ENCODE measurements around the gene PRAME. TPM values are rescaled to one million over a fixed set of nuclear protein-coding genes. Genes with fewer than 3 reads are reported as not detected.

Gene PRAME
- total and polyA plus RNA-seq, 10 of the 15 experiments (the other 5 are each of a cell fraction or from before 2014, with no cell fraction given), result 0.40 to 2.5 (median 0.65) TPM

- no TSS peak for BruUV-seq (replicated peaks)
- no peak for TF ChIP-seq MEF2B (IDR thresholded peaks at IDR 0.05; ENCODE audit: partially characterized antibody, poor library complexity, severe bottlenecking)
- Histone ChIP-seq H3K27ac (ENCODE audit: control insufficient read depth, insufficient read depth) (no peak overlapping the region), H3K27me3 (replicated peaks in 1 of 2; ENCODE audit: control insufficient read depth in 2 of 2, insufficient read depth in 2 of 2, low read length in 1 of 2) (no peaks in the 10 kb centered on the region), H3K79me2 (ENCODE audit: control insufficient read depth, insufficient read depth, low read length) (no peaks in the 10 kb centered on the region), H3K9me3 (replicated peaks; ENCODE audit: control insufficient read depth, insufficient read depth, low read length) (no peaks in the 10 kb centered on the region), H3K36me3 (ENCODE audit: control insufficient read depth in 2 of 2, insufficient read depth in 2 of 2, low read length in 1 of 2) (no peaks in the 10 kb centered on the region), H2AFZ (ENCODE audit: control insufficient read depth, low read depth, low read length) (no peak overlapping the region), H3K9ac (ENCODE audit: control insufficient read depth, insufficient read depth, low read length) (no peak overlapping the region), H3K4me1 (ENCODE audit: control insufficient read depth, insufficient read depth, low read length) (no peaks in the 10 kb centered on the region), H3K4me2 (ENCODE audit: control insufficient read depth, insufficient read depth) (no peak overlapping the region), H3K4me3 (no peak overlapping the region), H4K20me1 (ENCODE audit: control insufficient read depth, insufficient read depth) (no peaks in the 10 kb centered on the region)
- no peak for DNase-seq (ENCODE audit: low read depth, low spot score)
- ChIA-PET SMC1A (ENCODE audit: uncharacterized antibody, unreplicated experiment) (interaction anchor here (3.9 kb wide), 1 partner anchor 122 kb away, joined by 23 read pairs; no protein-coding TSS in a partner anchor), POLR2A (no interaction called here), CTCF (interaction anchor here (1.2 to 4.8 kb wide), 5 partner anchors 28 to 227 kb away, joined by 3 to 31 read pairs (median 4); no protein-coding TSS in a partner anchor), RAD21 (ENCODE audit: unreplicated experiment) (interaction anchor here (3.7 kb wide), 1 partner anchor 8 kb away, joined by 12 read pairs; no protein-coding TSS in a partner anchor)
- in situ Hi-C loops (cut with MboI), result no loop called here
- 73% methylated on average over 3 of the region's 3 CpGs for WGBS (ENCODE audit: insufficient coverage, insufficient replicate concordance, low lambda C conversion rate, missing lambda C conversion rate)
- intact Hi-C loops (cut with micrococcal nuclease; ENCODE audit: unreplicated experiment), result loop anchor here (5.0 kb wide), 1 partner anchor 122 kb away; no protein-coding TSS in a partner anchor
- ATAC-seq, result no peak
- FAIRE-seq, result no peak
Observed at GRCh38 chr22:22584722-22585121, 25.7 kb upstream of the PRAME start.

DNA sequence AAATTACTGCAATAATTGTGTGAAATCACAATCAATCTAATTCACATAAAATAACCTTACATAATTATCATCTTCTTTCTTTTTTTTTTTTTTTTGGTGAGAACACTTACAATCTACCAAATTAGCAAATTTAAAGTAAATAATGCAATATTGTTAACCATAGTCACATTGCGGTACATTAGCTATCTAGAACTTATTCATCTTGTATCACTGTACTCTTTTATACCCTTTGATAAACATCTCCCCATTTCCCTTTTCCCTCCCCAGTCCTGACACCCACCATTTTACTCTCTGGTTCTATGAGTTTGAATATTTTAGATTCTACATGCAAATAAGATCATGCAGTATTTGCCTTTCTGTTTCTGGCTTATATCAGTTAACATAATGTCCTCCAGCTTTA lies 24.0 kb upstream of the PRAME start:
- POLR2A ChIA-PET, result no interaction called here
- in situ Hi-C loops (cut with MboI), result no loop called here

More for the DNA sequence above, 24.0 kb upstream of the PRAME start:
- Histone ChIP-seq H3K4me3 (no peak overlapping the region), H3K79me2 (ENCODE audit: control insufficient read depth, insufficient read depth, low read length) (no peaks in the 10 kb centered on the region), H3K4me1 (ENCODE audit: control insufficient read depth, insufficient read depth, low read length) (no peaks in the 10 kb centered on the region), H3K36me3 (ENCODE audit: control insufficient read depth in 2 of 2, insufficient read depth in 2 of 2, low read length in 1 of 2) (no peaks in the 10 kb centered on the region), H3K27ac (ENCODE audit: control insufficient read depth, insufficient read depth) (no peak overlapping the region), H3K9me3 (replicated peaks; ENCODE audit: control insufficient read depth, insufficient read depth, low read length) (no peaks in the 10 kb centered on the region), H3K4me2 (ENCODE audit: control insufficient read depth, insufficient read depth) (no peak overlapping the region), H3K27me3 (replicated peaks in 1 of 2; ENCODE audit: control insufficient read depth in 2 of 2, insufficient read depth in 2 of 2, low read length in 1 of 2) (no peaks in the 10 kb centered on the region), H4K20me1 (ENCODE audit: control insufficient read depth, insufficient read depth) (no peaks in the 10 kb centered on the region), H3K9ac (ENCODE audit: control insufficient read depth, insufficient read depth, low read length) (no peak overlapping the region), H2AFZ (ENCODE audit: control insufficient read depth, low read depth, low read length) (no peak overlapping the region)
- DNase-seq (ENCODE audit: low read depth, low spot score) (no peak), FAIRE-seq (no peak), ATAC-seq (no peak)
- ChIA-PET CTCF (no interaction called here), SMC1A (ENCODE audit: uncharacterized antibody, unreplicated experiment) (interaction anchor here (1.0 to 1.5 kb wide), 2 partner anchors 10 to 28 kb away, joined by 3 read pairs; no protein-coding TSS in a partner anchor), RAD21 (ENCODE audit: unreplicated experiment) (no interaction called here)
- 100% methylated on average over 1 of the region's 1 CpG for WGBS (ENCODE audit: insufficient coverage, insufficient replicate concordance, low lambda C conversion rate, missing lambda C conversion rate)
- no peak for TF ChIP-seq BCL11A (IDR thresholded peaks at IDR 0.05; ENCODE audit: low read depth, low read length)
- no peak for TF ChIP-seq TCF7 (IDR thresholded peaks at IDR 0.05; ENCODE audit: borderline replicate concordance)
- no peak for TF ChIP-seq ESRRA (IDR thresholded peaks at IDR 0.05; ENCODE audit: low read length)
- TF ChIP-seq ZBTB11 (CRISPR knock-in tag; IDR thresholded peaks at IDR 0.05), result no peak
- no peak for TF ChIP-seq LARP7 (IDR thresholded peaks at IDR 0.05)
- TF ChIP-seq NR2F1 (conservative IDR thresholded peaks at IDR 0.05), result no peak
- no peak for TF ChIP-seq HDAC6 (IDR thresholded peaks at IDR 0.05; ENCODE audit: unreplicated experiment)
- TF ChIP-seq, protein P1, sequence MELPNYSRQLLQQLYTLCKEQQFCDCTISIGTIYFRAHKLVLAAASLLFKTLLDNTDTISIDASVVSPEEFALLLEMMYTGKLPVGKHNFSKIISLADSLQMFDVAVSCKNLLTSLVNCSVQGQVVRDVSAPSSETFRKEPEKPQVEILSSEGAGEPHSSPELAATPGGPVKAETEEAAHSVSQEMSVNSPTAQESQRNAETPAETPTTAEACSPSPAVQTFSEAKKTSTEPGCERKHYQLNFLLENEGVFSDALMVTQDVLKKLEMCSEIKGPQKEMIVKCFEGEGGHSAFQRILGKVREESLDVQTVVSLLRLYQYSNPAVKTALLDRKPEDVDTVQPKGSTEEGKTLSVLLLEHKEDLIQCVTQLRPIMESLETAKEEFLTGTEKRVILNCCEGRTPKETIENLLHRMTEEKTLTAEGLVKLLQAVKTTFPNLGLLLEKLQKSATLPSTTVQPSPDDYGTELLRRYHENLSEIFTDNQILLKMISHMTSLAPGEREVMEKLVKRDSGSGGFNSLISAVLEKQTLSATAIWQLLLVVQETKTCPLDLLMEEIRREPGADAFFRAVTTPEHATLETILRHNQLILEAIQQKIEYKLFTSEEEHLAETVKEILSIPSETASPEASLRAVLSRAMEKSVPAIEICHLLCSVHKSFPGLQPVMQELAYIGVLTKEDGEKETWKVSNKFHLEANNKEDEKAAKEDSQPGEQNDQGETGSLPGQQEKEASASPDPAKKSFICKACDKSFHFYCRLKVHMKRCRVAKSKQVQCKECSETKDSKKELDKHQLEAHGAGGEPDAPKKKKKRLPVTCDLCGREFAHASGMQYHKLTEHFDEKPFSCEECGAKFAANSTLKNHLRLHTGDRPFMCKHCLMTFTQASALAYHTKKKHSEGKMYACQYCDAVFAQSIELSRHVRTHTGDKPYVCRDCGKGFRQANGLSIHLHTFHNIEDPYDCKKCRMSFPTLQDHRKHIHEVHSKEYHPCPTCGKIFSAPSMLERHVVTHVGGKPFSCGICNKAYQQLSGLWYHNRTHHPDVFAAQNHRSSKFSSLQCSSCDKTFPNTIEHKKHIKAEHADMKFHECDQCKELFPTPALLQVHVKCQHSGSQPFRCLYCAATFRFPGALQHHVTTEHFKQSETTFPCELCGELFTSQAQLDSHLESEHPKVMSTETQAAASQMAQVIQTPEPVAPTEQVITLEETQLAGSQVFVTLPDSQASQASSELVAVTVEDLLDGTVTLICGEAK (IDR thresholded peaks at IDR 0.05; ENCODE audit: borderline replicate concordance), result no peak
- TF ChIP-seq RUNX3 (IDR thresholded peaks at IDR 0.05; ENCODE audit: low read length), result no peak
- intact Hi-C loops (cut with micrococcal nuclease; ENCODE audit: unreplicated experiment), result no loop called here
- no TSS peak for BruUV-seq (replicated peaks)

Data from GM12878 (cell line).